ENCODE measurements around the gene PSMC3.

Gene PSMC3

GRCh38 chr11:47377571-47378009 lies 48.6 kb downstream of the PSMC3 start:
- in situ Hi-C loops (cut with MboI; ENCODE audit: low sequenced_read_pairs) = no loop called here

- in situ Hi-C loops (cut with MboI; ENCODE audit: low sequenced_read_pairs) = no loop called here
Observed at GRCh38 chr11:47376525-47377371, 49.5 kb downstream of the PSMC3 start.

- in situ Hi-C loops (cut with MboI; ENCODE audit: low sequenced_read_pairs) = no loop called here
Observed at GRCh38 chr11:47376107-47376524, 50.1 kb downstream of the PSMC3 start.

DNA sequence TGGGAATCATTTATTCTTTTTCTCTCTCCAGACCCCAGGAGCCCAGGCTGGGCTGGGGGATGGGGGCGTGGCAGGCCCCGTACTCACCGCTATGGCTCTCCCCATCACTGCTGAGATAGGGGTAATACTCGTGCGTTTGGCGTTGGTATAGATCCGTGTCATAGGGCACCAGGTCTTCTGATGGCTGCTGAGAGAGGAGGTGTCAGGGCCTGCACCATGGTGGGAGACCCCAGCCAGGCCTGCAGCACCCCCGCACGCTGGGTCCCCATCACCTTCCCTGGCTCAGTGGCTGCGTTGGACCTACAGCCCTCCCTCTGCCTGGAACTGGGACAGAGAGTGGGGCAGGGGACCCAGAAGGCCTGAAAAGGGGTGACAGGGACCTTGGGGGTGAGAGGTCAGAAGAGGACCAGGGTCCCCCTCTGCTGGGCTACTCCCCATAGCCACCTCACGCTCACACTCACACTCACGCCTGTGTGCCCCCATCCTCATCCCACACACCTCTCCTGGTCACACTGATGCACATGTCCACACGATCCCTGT lies 50.6 kb downstream of the PSMC3 start:
- in situ Hi-C loops (cut with MboI; ENCODE audit: low sequenced_read_pairs) = no loop called here

DNA sequence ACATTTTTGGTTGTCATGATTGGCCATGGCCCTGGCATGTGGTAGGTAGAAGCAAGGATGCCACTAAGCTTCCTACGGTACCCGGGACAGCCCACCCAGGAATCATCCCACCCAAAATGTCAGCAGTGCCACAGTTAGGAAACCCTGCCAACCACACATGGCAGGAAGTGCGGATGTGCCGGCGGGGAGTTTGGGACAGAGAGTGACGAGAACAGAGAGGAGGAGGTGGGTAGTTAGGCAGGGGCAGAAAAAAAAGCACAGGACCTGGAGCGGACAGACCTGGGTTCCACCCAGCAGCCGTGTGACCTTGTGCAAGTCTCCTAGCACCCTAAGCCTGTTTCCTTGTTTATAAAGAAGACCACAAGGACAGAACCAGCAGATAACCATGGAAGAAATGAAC lies 51.2 kb downstream of the PSMC3 start:
- in situ Hi-C loops (cut with MboI; ENCODE audit: low sequenced_read_pairs) = no loop called here

GRCh38 chr11:47374720-47375019 lies 51.6 kb downstream of the PSMC3 start:
- in situ Hi-C loops (cut with MboI; ENCODE audit: low sequenced_read_pairs) = no loop called here

DNA sequence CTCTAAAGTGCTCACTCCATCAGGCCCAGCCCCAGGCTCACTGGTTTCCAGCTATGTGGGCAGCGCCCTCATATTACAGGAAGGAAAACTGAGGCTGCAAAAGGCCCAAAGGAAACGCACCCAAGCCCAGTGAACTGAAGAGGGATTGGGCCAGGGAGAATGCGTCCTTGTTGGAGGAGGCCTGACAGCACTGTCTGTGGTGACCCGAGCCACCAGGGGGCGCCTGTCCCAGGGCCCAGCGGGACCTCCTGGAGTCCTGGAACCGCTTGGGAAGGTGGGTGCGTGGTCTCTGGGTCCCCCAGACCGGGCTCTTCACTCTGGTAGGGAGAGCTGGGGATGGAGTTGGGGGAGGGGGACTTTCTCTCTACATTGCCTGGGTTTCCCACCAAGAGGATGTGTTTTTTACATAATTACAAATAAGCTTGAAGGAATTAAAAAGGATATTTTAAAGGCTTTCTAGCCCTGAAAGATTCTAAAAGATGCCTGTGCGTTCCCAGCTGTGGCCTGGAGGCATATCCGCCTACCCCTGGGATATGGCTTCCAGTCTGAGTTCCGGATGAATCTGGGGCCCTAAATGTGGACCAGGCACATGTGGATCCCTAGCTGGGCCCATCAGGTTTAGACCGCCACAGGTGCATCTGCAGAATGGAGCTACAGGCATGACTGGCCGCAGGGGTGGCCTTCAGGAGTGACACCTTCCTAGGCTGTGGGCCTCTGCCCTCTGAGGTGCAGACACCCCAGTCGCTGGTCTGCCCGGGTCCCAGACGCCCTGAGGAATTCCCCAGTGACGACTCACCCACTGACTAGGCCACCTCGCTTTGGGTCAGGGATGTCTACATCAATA lies 52.1 kb downstream of the PSMC3 start:
- in situ Hi-C loops (cut with MboI; ENCODE audit: low sequenced_read_pairs) = no loop called here

DNA sequence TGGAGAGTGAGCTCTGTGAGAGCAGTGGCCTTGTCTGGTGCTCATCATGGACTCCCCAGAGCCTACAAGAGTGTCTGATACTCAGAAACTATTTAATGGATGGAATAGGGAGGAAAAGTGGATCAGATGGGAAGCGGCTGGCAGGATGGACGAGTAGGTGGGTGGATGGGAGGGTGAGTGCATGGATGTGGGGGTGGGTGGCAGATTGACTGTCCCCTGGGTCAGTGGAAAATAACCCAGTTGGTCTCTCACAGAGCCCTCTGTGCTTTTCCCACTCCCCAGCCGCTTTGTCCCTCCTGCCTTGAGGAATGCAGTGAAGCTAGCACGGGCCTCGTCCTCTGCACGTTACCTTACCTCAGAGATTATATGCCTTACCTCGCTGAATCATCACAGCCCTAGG lies 53.8 kb downstream of the PSMC3 start:
- in situ Hi-C loops (cut with MboI; ENCODE audit: low sequenced_read_pairs) = no loop called here

DNA sequence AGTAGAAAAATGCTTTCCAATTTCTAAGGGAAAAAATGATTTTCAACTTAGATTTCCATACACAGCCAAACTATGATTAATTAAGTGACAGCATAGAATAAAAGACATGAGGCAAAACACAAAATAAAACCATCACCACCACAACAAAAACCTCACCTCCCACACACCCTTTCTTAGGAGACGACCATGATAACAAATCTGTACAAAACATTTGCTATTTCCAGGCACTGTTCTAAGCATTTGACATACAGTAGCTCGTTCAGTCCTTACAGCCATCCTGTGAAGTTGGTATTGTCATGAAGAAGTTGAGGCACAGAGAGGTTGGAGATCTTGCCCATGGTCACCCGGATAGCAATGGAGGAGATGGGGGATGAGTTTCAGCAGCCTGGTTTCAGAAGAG lies 56.6 kb downstream of the PSMC3 start:
- in situ Hi-C loops (cut with MboI; ENCODE audit: low sequenced_read_pairs) = no loop called here
